GM18519 (cell line): ENCODE data around the gene TADA3.

Experiments
- ATAC-seq: cut with Tn5 transposase; IDR thresholded peaks from one replicate; pipeline ENCODE4 v1.9.1; 2021; ENCODE audit warnings: mild to moderate bottlenecking, moderate library complexity; ENCODE audit not compliant: unreplicated experiment, low FRiP score

Gene TADA3

DNA sequence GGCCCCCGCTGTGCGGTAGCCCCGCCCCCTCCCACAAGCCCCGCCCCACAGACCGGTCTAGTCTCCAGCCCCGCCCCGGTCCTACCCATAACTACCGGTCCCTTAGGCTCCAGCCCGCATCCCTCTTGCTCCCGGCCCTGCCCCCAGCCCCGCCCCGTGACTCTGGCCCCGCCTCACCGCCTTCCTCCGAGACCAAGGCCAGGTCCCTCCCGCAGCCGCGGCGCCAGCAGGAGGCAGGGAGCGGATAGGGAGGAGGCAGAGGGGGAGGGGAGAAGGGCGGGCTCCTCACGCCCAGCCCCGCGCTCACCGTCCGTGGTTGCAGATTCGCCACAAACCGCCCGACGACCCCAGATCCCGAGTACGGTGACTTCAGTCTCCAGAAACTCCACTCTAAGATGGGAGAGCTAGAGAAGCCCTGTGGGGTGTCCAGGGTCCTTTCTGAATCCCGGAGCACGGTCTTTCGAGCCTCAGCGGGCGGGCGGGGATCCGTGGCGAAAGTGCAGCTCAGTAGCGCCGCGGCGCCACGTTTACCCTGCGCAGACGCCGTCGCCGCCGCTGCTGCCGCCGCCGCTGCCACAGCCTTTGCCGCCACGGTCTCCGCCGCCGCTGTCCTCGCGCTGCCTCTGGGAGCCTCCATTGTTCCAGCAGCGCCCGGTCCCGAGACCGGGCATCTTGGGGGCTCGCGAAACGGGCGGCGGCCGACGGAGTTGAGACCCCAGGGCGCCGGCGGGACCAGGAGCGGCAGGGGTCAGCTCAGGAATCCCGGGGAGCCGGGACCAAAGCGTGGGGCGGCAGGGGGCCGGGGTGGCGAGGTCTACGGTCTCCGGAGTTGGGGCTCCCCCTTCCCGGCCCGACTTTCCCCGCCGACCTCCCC is 60.8 kb downstream of the TADA3 start, which contains the start of gene BRPF1:
Gene BRPF1 (plus strand): TSS at position 530 of the 874 bp plus-strand sequence. CDS start 2,406 bp downstream, outside the sequence.
- ATAC-seq: peak; percentile 85

DNA sequence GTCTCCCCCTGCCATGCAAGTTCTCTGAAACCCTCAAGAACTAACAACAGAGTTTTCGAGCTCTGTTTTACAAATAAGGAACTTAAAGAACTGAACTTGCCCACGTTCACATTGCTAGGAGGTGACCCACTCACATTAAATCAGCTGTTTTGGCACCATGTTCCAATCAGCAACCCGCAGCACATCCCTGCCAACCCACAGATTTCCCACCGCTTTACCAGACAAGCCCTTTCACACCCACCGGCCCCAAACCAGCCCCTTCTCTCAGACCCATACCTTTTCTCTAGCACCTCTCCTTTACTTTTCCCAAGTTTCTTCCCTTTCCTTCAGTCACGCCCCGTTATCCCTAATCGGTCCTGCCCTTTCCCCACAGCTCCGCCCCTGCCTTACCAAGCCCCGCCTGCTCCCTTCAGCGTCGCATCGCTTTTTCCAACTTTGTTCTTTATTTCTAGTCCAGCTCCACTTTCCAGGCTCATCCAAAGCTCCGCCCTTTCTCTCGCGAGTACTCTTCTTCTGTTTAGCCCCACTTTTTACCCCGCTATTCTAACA is 61.5 kb downstream of the TADA3 start:
- ATAC-seq: peak; percentile 16
